GM10248 (cell line): ENCODE data around the gene CRTC1.

Experiments used
- CTCF ChIA-PET: fragments of 300-600 bp; sonication (Branson Sonifier 250); formaldehyde crosslinking; extraction: SDS; loops from one replicate; lab custom pipeline; 2021; ENCODE audit warnings: antibody characterized with exemption; lab: Yijun Ruan, JAX
- POLR2A ChIA-PET: fragments of 350-650 bp; sonication (Branson Sonifier 250); formaldehyde crosslinking; extraction: SDS; loops from one replicate; lab custom pipeline; 2020; ENCODE audit warnings: antibody characterized with exemption; lab: Yijun Ruan, JAX
- DNase-seq: peaks from one replicate; pipeline ENCODE4 v3.0.0; 2012; ENCODE audit errors: extremely low spot score
- CTCF ChIP-seq: IDR thresholded peaks from 2 replicates; pipeline ENCODE4 v1.5.1; 2012; ENCODE audit warnings: mild to moderate bottlenecking, low read depth; ENCODE audit errors: extremely low read depth, missing control alignments, control extremely low read depth

Gene CRTC1

GRCh38 chr19:18712981-18713380 is 29.5 kb downstream of the CRTC1 start:
- TF ChIP-seq CTCF = no peak
- CTCF ChIA-PET = no interaction called here
- DNase-seq = no peak
- POLR2A ChIA-PET = no interaction called here

- POLR2A ChIA-PET = no interaction called here
- no peak for TF ChIP-seq CTCF
- DNase-seq = no peak
- CTCF ChIA-PET = no interaction called here
Measured at GRCh38 chr19:18713550-18714117, 30.2 kb downstream of the CRTC1 start.

GRCh38 chr19:18715416-18715815 is 31.9 kb downstream of the CRTC1 start:
- ChIA-PET CTCF (no interaction called here), POLR2A (no interaction called here)
- DNase-seq = no peak
- TF ChIP-seq CTCF = no peak

- ChIA-PET POLR2A (no interaction called here), CTCF (no interaction called here)
- TF ChIP-seq CTCF = no peak
- no peak for DNase-seq
Measured at GRCh38 chr19:18716857-18717256, 33.4 kb downstream of the CRTC1 start.

- CTCF ChIA-PET = no interaction called here
- POLR2A ChIA-PET = no interaction called here
- TF ChIP-seq CTCF = no peak
- no peak for DNase-seq
Measured at GRCh38 chr19:18717601-18718000, 34.1 kb downstream of the CRTC1 start.

GRCh38 chr19:18718015-18718526 is 34.6 kb downstream of the CRTC1 start:
- ChIA-PET CTCF (no interaction called here), POLR2A (no interaction called here)
- no peak for DNase-seq
- TF ChIP-seq CTCF = no peak
